Measurements from ENCODE around the gene NISCH. TPM values are rescaled to one million over a fixed set of nuclear protein-coding genes. Genes with fewer than 3 reads are reported as not detected.

The NISCH gene
- total and polyA plus RNA-seq, 3 donors from 2014 or later, result 166 to 327 (median 315) TPM

DNA sequence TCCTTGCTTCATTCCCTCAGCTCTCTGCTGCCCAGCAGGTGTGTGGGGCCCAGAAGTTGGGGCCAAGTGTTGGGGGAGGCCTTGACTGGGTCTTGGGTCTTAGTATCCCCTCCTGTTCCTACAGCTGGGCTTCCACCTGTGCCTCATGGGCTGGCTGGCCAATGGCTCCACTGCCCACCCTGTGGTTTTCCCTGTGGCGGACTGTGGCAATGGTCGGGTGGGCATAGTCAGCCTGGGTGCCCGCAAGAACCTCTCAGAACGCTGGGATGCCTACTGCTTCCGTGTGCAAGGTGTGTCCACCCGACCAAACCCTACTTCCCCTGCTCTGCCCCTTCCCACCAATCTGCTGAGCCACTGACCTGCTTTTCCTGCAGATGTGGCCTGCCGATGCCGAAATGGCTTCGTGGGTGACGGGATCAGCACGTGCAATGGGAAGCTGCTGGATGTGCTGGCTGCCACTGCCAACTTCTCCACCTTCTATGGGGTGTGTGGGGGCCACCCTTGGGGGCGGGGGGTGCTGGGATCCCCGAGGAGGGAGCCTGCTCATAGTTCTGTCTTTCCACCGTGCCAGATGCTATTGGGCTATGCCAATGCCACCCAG, 67.3 kb downstream of the NISCH start:
- TF ChIP-seq POLR2A (IDR thresholded peaks at IDR 0.05), result no peak
- WGBS, 2 donors, result 77 to 92% methylated on average over 5 to 14 of the region's 14 CpGs
- intact Hi-C loops (cut with DNase I; ENCODE audit: low total_unique reads), result no loop called here
- Histone ChIP-seq H3K4me1 (peaks cover 15% of the 10 kb centered on the region), H3K4me3 (no peak overlapping the region), H3K27ac (no peak overlapping the region), H3K36me3 (ENCODE audit: low read depth, missing control alignments) (no peaks in the 10 kb centered on the region), H3K27me3 (no peaks in the 10 kb centered on the region), H3K9me3 (no peaks in the 10 kb centered on the region)
- no peak for DNase-seq

DNA sequence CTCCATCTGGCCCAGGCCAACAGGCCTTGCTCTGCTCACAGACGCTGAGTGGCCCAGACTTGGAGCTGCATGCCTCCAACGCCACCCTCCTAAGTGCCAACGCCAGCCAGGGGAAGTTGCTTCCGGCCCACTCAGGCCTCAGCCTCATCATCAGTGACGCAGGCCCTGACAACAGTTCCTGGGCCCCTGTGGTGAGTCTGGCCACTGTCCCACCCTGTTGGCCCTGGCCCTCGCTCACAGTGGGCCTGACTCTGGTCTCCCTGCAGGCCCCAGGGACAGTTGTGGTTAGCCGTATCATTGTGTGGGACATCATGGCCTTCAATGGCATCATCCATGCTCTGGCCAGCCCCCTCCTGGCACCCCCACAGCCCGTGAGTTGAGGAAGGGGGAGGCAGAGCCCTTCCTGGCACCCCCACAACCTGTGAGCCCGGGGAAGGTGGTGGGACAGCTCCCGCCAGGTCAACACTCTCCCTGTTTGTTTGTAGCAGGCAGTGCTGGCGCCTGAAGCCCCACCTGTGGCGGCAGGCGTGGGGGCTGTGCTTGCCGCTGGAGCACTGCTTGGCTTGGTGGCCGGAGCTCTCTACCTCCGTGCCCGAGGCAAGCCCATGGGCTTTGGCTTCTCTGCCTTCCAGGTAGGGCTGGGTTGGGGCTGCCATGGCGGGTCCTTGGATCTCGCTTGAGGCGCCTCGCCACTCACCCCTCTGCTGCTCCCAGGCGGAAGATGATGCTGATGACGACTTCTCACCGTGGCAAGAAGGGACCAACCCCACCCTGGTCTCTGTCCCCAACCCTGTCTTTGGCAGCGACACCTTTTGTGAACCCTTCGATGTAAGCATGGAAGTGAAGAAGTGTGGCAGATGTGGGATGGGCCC, 68.2 kb downstream of the NISCH start:
- Histone ChIP-seq H3K4me1 (peaks cover 20% of the 10 kb centered on the region), H3K27me3 (no peaks in the 10 kb centered on the region), H3K9me3 (no peaks in the 10 kb centered on the region), H3K27ac (no peak overlapping the region), H3K4me3 (no peak overlapping the region), H3K36me3 (ENCODE audit: low read depth, missing control alignments) (no peaks in the 10 kb centered on the region)
- DNase-seq, result no peak
- 89 to 95% methylated on average over 12 to 26 of the region's 26 CpGs for WGBS, 2 donors
- TF ChIP-seq, protein P1, sequence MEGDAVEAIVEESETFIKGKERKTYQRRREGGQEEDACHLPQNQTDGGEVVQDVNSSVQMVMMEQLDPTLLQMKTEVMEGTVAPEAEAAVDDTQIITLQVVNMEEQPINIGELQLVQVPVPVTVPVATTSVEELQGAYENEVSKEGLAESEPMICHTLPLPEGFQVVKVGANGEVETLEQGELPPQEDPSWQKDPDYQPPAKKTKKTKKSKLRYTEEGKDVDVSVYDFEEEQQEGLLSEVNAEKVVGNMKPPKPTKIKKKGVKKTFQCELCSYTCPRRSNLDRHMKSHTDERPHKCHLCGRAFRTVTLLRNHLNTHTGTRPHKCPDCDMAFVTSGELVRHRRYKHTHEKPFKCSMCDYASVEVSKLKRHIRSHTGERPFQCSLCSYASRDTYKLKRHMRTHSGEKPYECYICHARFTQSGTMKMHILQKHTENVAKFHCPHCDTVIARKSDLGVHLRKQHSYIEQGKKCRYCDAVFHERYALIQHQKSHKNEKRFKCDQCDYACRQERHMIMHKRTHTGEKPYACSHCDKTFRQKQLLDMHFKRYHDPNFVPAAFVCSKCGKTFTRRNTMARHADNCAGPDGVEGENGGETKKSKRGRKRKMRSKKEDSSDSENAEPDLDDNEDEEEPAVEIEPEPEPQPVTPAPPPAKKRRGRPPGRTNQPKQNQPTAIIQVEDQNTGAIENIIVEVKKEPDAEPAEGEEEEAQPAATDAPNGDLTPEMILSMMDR (IDR thresholded peaks at IDR 0.05), result no peak
- no peak for TF ChIP-seq POLR2A (IDR thresholded peaks at IDR 0.05)
- intact Hi-C loops (cut with DNase I; ENCODE audit: low total_unique reads), result no loop called here

DNA sequence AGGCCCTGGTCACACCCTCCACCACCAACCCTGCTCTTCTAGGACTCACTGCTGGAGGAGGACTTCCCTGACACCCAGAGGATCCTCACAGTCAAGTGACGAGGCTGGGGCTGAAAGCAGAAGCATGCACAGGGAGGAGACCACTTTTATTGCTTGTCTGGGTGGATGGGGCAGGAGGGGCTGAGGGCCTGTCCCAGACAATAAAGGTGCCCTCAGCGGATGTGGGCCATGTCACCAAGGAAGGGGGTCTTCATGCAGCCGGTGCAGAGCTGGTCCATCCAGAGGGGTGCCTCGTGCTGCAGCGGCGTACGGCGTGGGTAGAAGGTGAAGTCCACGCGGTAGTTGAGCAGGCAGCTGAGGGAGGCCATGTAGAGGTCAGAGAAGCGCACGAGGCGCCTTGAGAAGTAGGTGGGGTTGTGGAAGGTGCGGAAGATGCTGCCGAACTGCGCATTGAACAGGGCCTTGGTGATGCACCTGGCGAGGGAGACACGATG, 68.9 kb downstream of the NISCH start:
- H3K4me1 ChIP-seq, result peaks cover 24% of the 10 kb centered on the region
- intact Hi-C loops (cut with DNase I; ENCODE audit: low total_unique reads), result no loop called here
- H3K9me3 ChIP-seq, result no peaks in the 10 kb centered on the region
- DNase-seq, result no peak
- no peaks in the 10 kb centered on the region for H3K36me3 ChIP-seq (ENCODE audit: low read depth, missing control alignments)
- WGBS, 2 donors, result 91 to 94% methylated on average over 15 to 18 of the region's 18 CpGs
- H3K4me3 ChIP-seq, result no peak overlapping the region
- H3K27ac ChIP-seq, result no peak overlapping the region
- no peaks in the 10 kb centered on the region for H3K27me3 ChIP-seq
- TF ChIP-seq, protein P1 (IDR thresholded peaks at IDR 0.05), result no peak
- no peak for TF ChIP-seq POLR2A (IDR thresholded peaks at IDR 0.05)

DNA sequence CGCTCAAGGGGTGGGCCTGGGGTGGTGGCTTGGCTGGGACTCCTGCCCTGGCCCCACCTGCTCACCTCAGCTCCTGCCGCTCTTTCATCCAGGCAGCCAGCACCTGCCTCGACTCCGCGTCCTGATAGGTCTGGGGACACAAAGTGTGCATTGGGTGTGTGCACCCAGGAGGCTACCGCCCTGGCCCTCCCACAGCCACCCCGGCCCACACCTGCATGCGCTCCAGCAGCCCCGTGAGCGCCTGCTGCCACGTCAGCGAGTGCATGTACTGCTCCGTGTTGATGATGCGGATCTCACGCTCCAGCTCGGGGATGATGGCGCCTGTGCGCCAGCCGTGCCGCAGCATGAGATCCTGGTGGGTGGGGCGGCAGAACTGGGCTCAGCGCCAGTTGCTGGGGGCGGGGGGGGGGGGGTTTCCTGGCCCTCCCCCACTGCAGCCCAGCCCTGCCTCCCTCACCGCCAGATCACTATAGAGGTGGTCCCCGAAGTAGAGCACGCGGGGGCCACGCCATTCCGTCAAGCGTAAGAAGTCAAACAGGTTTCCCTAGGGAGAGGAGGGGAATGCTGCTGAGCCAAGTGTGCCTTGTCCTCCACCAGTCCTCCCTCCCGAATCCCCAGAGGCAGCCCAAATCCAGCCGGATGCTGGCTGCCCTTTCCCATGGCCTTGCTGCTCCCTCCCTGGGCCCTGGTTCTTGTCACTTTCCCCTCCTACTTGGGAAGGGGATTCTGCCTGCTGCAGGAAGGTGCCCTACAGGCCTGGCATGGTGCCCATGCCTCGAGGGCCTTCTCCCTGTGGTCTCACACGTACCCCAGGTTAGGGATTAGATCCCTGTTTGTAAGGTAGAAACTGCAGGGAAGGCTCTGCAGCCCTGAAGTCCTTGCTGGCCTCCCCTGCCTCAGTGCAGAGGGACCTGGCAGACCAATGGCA, 69.6 kb downstream of the NISCH start:
- DNase-seq, result no peak
- WGBS, 2 donors, result 63 to 72% methylated on average over 25 to 34 of the region's 34 CpGs
- TF ChIP-seq, protein P1 (IDR thresholded peaks at IDR 0.05), result no peak
- no peak for TF ChIP-seq POLR2A (IDR thresholded peaks at IDR 0.05)
- H3K36me3 ChIP-seq (ENCODE audit: low read depth, missing control alignments), result no peaks in the 10 kb centered on the region
- H3K4me3 ChIP-seq, result no peak overlapping the region
- H3K27ac ChIP-seq, result peak overlapping the region in 1 of 2 donors; percentile 18
- H3K9me3 ChIP-seq, result no peaks in the 10 kb centered on the region
- intact Hi-C loops (cut with DNase I; ENCODE audit: low total_unique reads), result no loop called here
- no peaks in the 10 kb centered on the region for H3K27me3 ChIP-seq
- H3K4me1 ChIP-seq, result peaks cover 31% of the 10 kb centered on the region

Data from testis (tissue), 3 donors.